GM12878 (cell line): Measurements from ENCODE around the gene PLD3. TPM values are rescaled to one million over a fixed set of nuclear protein-coding genes. Genes with fewer than 3 reads are reported as not detected.

Source experiments
- ATF3 ChIP-seq: IDR thresholded peaks from 2 replicates; pipeline ENCODE4 v1.6.1; 2011; ENCODE audit warnings: low read depth, mild to moderate bottlenecking, low read length, moderate library complexity, borderline replicate concordance; ENCODE audit errors: extremely low read depth
- BACH1 ChIP-seq: fragments of 450-650 bp; IDR thresholded peaks from 2 replicates; pipeline ENCODE4 v1.6.1; 2017; ENCODE audit warnings: mild to moderate bottlenecking, borderline replicate concordance
- JUNB ChIP-seq: IDR thresholded peaks from 2 replicates; pipeline ENCODE4 v1.6.1; 2016; ENCODE audit warnings: antibody characterized with exemption, mild to moderate bottlenecking
- MAX ChIP-seq: IDR thresholded peaks from 2 replicates; pipeline ENCODE4 v1.6.1; 2012; ENCODE audit warnings: low read depth, low read length, improper control_type of control experiment
- NKRF ChIP-seq: fragments of 450-650 bp; conservative IDR thresholded peaks from 2 replicates; pipeline ENCODE4 v1.6.1; 2017; ENCODE audit warnings: mild to moderate bottlenecking, moderate library complexity
- POU2F2 ChIP-seq: IDR thresholded peaks from 3 replicates; pipeline ENCODE4 v1.6.1; 2011; ENCODE audit warnings: low read depth, mild to moderate bottlenecking, low read length, borderline replicate concordance
- RELA ChIP-seq: fragments of 450-650 bp; IDR thresholded peaks from 2 replicates; pipeline ENCODE4 v1.8.0; 2014; ENCODE audit warnings: borderline replicate concordance; ENCODE audit not compliant: partially characterized antibody
- SRF ChIP-seq, 2 experiments: IDR thresholded peaks; 2 replicates each; pipeline ENCODE4 v1.6.1; 2011; ENCODE audit warnings: low read depth in 2 of 2, low read length in 2 of 2, mild to moderate bottlenecking in 1 of 2, moderate library complexity in 1 of 2
- STAT1 ChIP-seq: fragments of 450-650 bp; conservative IDR thresholded peaks from 2 replicates; pipeline ENCODE4 v1.6.1; 2014; ENCODE audit warnings: antibody characterized with exemption, mild to moderate bottlenecking
- ZBTB4 ChIP-seq: fragments of 450-650 bp; formaldehyde crosslinking; IDR thresholded peaks from 2 replicates; pipeline ENCODE4 v1.4.0; 2022; ENCODE audit warnings: mild to moderate bottlenecking, moderate library complexity
- ZBTB40 ChIP-seq: fragments of 450-650 bp; IDR thresholded peaks from 2 replicates; pipeline ENCODE4 v1.6.1; 2016; ENCODE audit warnings: mild to moderate bottlenecking, moderate library complexity, borderline replicate concordance
- ZNF24 ChIP-seq: fragments of 450-650 bp; IDR thresholded peaks from 2 replicates; pipeline ENCODE4 v1.6.1; 2017; ENCODE audit warnings: antibody characterized with exemption, mild to moderate bottlenecking
- ZNF687 ChIP-seq: fragments of 450-650 bp; IDR thresholded peaks from 2 replicates; pipeline ENCODE4 v1.6.1; 2017; ENCODE audit warnings: mild to moderate bottlenecking, moderate library complexity
- ZSCAN29 ChIP-seq: fragments of 450-650 bp; IDR thresholded peaks from 2 replicates; pipeline ENCODE4 v1.6.1; 2017; ENCODE audit warnings: mild to moderate bottlenecking, moderate library complexity
- polyA plus RNA-seq, 11 experiments: library from polyadenylated mRNA; depleted of rRNA in 4 of 11; unstranded in 6 of 11; stranded (reverse) in 5 of 11; fragments of >200 nt; fragmentation: Nextera tagmentation in 4 of 11; fragmentation: Illumina TruSeq in 1 of 11; extraction: Ambion mirVana in 4 of 11; extraction: Trizol in 1 of 11; gene quantifications; 1 replicate in 1 of 11; 2 replicates in 10 of 11; pipeline versions ENCODE4 v1.2.1 to v1.2.3, GENCODE V29; 2011 to 2016; ENCODE audit warnings: inconsistent platforms in 2 of 11, missing spikeins in 2 of 11, low read depth in 1 of 11
- total RNA-seq, 4 experiments: library from RNA; depleted of rRNA in 3 of 4; stranded (reverse); fragments of >200 nt in 3 of 4; fragmentation: Illumina TruSeq in 1 of 4; extraction: Trizol in 1 of 4; gene quantifications; 2 replicates each; pipeline versions ENCODE4 v1.2.1 to v1.2.3, GENCODE V29; 2013 to 2021

Gene PLD3
- total and polyA plus RNA-seq, 10 of the 15 experiments (the other 5 are each of a cell fraction or from before 2014, with no cell fraction given), result 1.3 to 134 (median 72.7) TPM

GRCh38 chr19:40348125-40348913, at the start of gene PLD3, which contains the start of gene C19orf47 (continued):
- TF ChIP-seq ZBTB4, result peak; percentile 98
- TF ChIP-seq RELA, result peak; percentile 100
- no peak for TF ChIP-seq STAT1
- 0 out of 4 replicates have a peak, but pooled peaks of 1 of the 2 experiments have one; percentile 19 for TF ChIP-seq SRF (IDR thresholded peaks at IDR 0.05; ENCODE audit: low read depth in 2 of 2, low read length in 2 of 2)
- no peak for TF ChIP-seq JUNB
- TF ChIP-seq POU2F2, result no peak
- TF ChIP-seq MAX, result peak; percentile 100
- peak; percentile 98 for TF ChIP-seq ATF3
- TF ChIP-seq ZNF24, result no peak
- TF ChIP-seq NKRF, result peak; percentile 62
- 0 out of 2 replicates have a peak, but pooled peaks have one; percentile 31 for TF ChIP-seq ZNF687
- TF ChIP-seq ZSCAN29, result no peak
- peak; percentile 84 for TF ChIP-seq BACH1
- peak; percentile 91 for TF ChIP-seq ZBTB40
